GM12878 (cell line): ENCODE results near the gene TMEM11. TPM values are rescaled to one million over a fixed set of nuclear protein-coding genes. Genes with fewer than 3 reads are reported as not detected.

Source experiments
- ATAC-seq: fragments of 200-7000 bp; cut with Tn5 transposase; 3 replicates; pipeline ENCODE4 v1.9.1; 2020; ENCODE audit warnings: mild to moderate bottlenecking, moderate library complexity
- BruUV-seq: library from RNA; stranded (reverse); fragments of 400-500 nt; replicated peaks from 2 replicates; lab custom pipeline; 2021; lab: Mats Ljungman, UMichigan
- CTCF ChIA-PET: fragments of 300-600 bp; sonication (Branson Sonifier 250); formaldehyde crosslinking; extraction: SDS; loops from one replicate; lab custom pipeline; 2021; ENCODE audit warnings: inconsistent platforms; lab: Yijun Ruan, JAX
- POLR2A ChIA-PET: fragments of 350-600 bp; formaldehyde crosslinking; extraction: SDS; loops from one replicate; lab custom pipeline; 2021; ENCODE audit warnings: inconsistent platforms; lab: Charles Lee
- RAD21 ChIA-PET: fragments of 300-600 bp; sonication (Branson Sonifier 250); formaldehyde crosslinking; loops from one replicate; lab custom pipeline; 2023; ENCODE audit warnings: antibody characterized with exemption; ENCODE audit not compliant: unreplicated experiment; lab: Charles Lee
- SMC1A ChIA-PET: fragments of 300-600 bp; sonication (Branson Sonifier 250); formaldehyde crosslinking; loops from one replicate; lab custom pipeline; 2023; ENCODE audit not compliant: unreplicated experiment, uncharacterized antibody; lab: Charles Lee
- DNase-seq: peaks from one replicate; pipeline ENCODE4 v3.0.0-alpha.2; 2011; ENCODE audit warnings: low read depth, low spot score
- FAIRE-seq: peaks from 3 replicates; lab custom pipeline; 2011; peaks lifted over from hg19 to GRCh38; lab: Jason Lieb, UNC
- H2AFZ ChIP-seq: 2 replicates; pipeline ENCODE4 v1.6.0; 2011; ENCODE audit warnings: low read depth, low read length, control low read depth; ENCODE audit not compliant: control insufficient read depth
- H3K27ac ChIP-seq: 2 replicates; pipeline ENCODE4 v1.5.1; 2011; ENCODE audit warnings: control low read depth; ENCODE audit not compliant: control insufficient read depth, insufficient read depth
- H3K27me3 ChIP-seq, 2 experiments: replicated peaks in 1 of 2; 2 replicates each; pipeline versions ENCODE4 v1.6.0 to v1.6.1; 2011; ENCODE audit warnings: low read length in 1 of 2; ENCODE audit not compliant: control insufficient read depth in 2 of 2, insufficient read depth in 2 of 2
- H3K36me3 ChIP-seq, 2 experiments: 2 replicates each; pipeline ENCODE4 v1.5.1; 2011; ENCODE audit warnings: low read length in 1 of 2; ENCODE audit not compliant: control insufficient read depth in 2 of 2, insufficient read depth in 2 of 2
- H3K4me1 ChIP-seq: 2 replicates; pipeline ENCODE4 v1.6.1; 2011; ENCODE audit warnings: mild to moderate bottlenecking, low read length, moderate library complexity, mixed read lengths; ENCODE audit not compliant: control insufficient read depth, insufficient read depth
- H3K4me2 ChIP-seq: 2 replicates; pipeline ENCODE4 v1.6.0; 2011; ENCODE audit warnings: control low read depth; ENCODE audit not compliant: control insufficient read depth, insufficient read depth
- H3K4me3 ChIP-seq: fragments of 200-600 bp; sonication (generic); 2 replicates; pipeline ENCODE4 v1.5.1; 2016
- H3K79me2 ChIP-seq: 2 replicates; pipeline ENCODE4 v1.6.0; 2011; ENCODE audit warnings: low read length; ENCODE audit not compliant: control insufficient read depth, insufficient read depth
- H3K9ac ChIP-seq: 2 replicates; pipeline ENCODE4 v1.8.0; 2011; ENCODE audit warnings: low read length, control low read depth, mixed read lengths; ENCODE audit not compliant: control insufficient read depth, insufficient read depth
- H3K9me3 ChIP-seq: replicated peaks from 3 replicates; pipeline ENCODE4 v1.5.1; 2011; ENCODE audit warnings: mild to moderate bottlenecking, low read length; ENCODE audit not compliant: control insufficient read depth, insufficient read depth
- H4K20me1 ChIP-seq: 2 replicates; pipeline ENCODE4 v1.6.0; 2011; ENCODE audit not compliant: control insufficient read depth, insufficient read depth
- E2F8 ChIP-seq: fragments of 450-650 bp; IDR thresholded peaks from 2 replicates; pipeline ENCODE4 v1.6.1; 2018; ENCODE audit warnings: mild to moderate bottlenecking, low read depth, moderate library complexity; ENCODE audit not compliant: partially characterized antibody
- ZNF24 ChIP-seq: fragments of 450-650 bp; IDR thresholded peaks from 2 replicates; pipeline ENCODE4 v1.6.1; 2017; ENCODE audit warnings: antibody characterized with exemption, mild to moderate bottlenecking
- WGBS: methylation state at CpG from one replicate; pipeline ENCODE4 v1.1.6; 2016; ENCODE audit warnings: low lambda C conversion rate; ENCODE audit not compliant: insufficient replicate concordance, insufficient coverage; ENCODE audit errors: missing lambda C conversion rate; 5-methylcytosine and 5-hydroxymethylcytosine counted together
- in situ Hi-C: fragments of 300-500 bp; cut with MboI; formaldehyde crosslinking; loops from 9 replicates; pipeline ENCODE4 v1.14.3; 2018; ENCODE audit warnings: mixed read lengths
- intact Hi-C: fragments of 100-400 bp; cut with micrococcal nuclease; formaldehyde crosslinking; loops from one replicate; pipeline ENCODE4 v1.14.2; 2022; ENCODE audit not compliant: unreplicated experiment
- polyA plus RNA-seq, 11 experiments: library from polyadenylated mRNA; depleted of rRNA in 4 of 11; unstranded in 6 of 11; stranded (reverse) in 5 of 11; fragments of >200 nt; fragmentation: Nextera tagmentation in 4 of 11; fragmentation: Illumina TruSeq in 1 of 11; extraction: Ambion mirVana in 4 of 11; extraction: Trizol in 1 of 11; gene quantifications; 1 replicate in 1 of 11; 2 replicates in 10 of 11; pipeline versions ENCODE4 v1.2.1 to v1.2.3, GENCODE V29; 2011 to 2016; ENCODE audit warnings: inconsistent platforms in 2 of 11, missing spikeins in 2 of 11, low read depth in 1 of 11
- total RNA-seq, 4 experiments: library from RNA; depleted of rRNA in 3 of 4; stranded (reverse); fragments of >200 nt in 3 of 4; fragmentation: Illumina TruSeq in 1 of 4; extraction: Trizol in 1 of 4; gene quantifications; 2 replicates each; pipeline versions ENCODE4 v1.2.1 to v1.2.3, GENCODE V29; 2013 to 2021

The TMEM11 gene
- total and polyA plus RNA-seq, 10 of the 15 experiments (the other 5 are each of a cell fraction or from before 2014, with no cell fraction given): 14.4 to 63.4 (median 27.2) TPM

DNA sequence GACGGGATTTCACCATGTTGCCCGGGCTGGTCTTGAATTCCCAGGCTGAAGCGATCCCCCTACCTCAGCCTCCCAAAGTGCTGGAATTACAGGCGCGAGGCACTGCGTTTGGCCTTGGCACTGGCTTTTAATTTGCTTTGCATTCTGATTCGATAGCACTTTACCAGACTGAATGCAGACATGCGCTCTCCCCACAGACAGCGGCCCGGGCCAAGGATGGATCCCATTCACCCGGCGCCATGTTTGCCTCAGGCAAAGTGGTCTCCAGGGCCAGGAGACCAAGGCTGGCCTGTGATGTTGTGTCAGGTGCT is 45.5 kb downstream of the TMEM11 start (continued):
- TF ChIP-seq ZNF24: no peak

DNA sequence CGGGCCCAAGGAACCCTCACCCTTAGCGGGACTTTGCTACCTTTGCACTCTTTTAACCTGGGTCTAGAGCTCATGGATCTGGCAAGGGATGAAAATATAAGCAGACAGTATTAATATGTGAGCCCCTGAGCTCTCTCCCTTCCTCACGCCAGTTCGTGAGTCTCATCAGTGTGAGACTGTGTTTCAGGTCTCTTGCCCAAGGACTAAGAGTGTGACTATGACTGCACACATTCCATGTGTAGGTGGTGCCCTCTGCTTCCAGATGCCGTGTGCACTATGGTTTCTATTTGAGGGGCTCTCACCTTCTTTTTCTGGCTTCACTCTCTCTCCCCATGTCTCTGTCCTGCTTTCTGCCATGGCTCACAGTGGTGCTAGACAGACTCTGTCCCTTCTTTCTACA is 46.7 kb downstream of the TMEM11 start:
- 89% methylated on average over 5 of the region's 5 CpGs for WGBS
- POLR2A ChIA-PET: no interaction called here
- no peaks in the 10 kb centered on the region for H3K79me2 ChIP-seq
- no peak for FAIRE-seq
- no peaks in the 10 kb centered on the region for H3K9me3 ChIP-seq
- intact Hi-C loops: no loop called here
- no peak for DNase-seq
- peaks cover 14% of the 10 kb centered on the region for H3K4me1 ChIP-seq
- CTCF ChIA-PET: no interaction called here
- ATAC-seq: no peak
- H3K4me3 ChIP-seq: no peak overlapping the region
- BruUV-seq: no TSS peak
- no peaks in the 10 kb centered on the region for H3K27me3 ChIP-seq
- H3K36me3 ChIP-seq: no peaks in the 10 kb centered on the region
- no peak overlapping the region for H3K9ac ChIP-seq
- no peak overlapping the region for H3K4me2 ChIP-seq
- no peaks in the 10 kb centered on the region for H4K20me1 ChIP-seq
- no peak overlapping the region for H3K27ac ChIP-seq
- SMC1A ChIA-PET: interaction anchor here (0.6 kb wide), 1 partner anchor 245 kb away, joined by 3 read pairs; no protein-coding TSS in a partner anchor
- in situ Hi-C loops: no loop called here
- RAD21 ChIA-PET: no interaction called here
- H2AFZ ChIP-seq: no peak overlapping the region
- no peak for TF ChIP-seq E2F8
